GM21737 (cell line): ENCODE data around the gene ADCY5.

ENCODE experiments used
- ATAC-seq: cut with Tn5 transposase; IDR thresholded peaks from one replicate; pipeline ENCODE4 v1.9.1; 2021; ENCODE audit warnings: mild to moderate bottlenecking, moderate library complexity; ENCODE audit not compliant: unreplicated experiment

The ADCY5 gene

DNA sequence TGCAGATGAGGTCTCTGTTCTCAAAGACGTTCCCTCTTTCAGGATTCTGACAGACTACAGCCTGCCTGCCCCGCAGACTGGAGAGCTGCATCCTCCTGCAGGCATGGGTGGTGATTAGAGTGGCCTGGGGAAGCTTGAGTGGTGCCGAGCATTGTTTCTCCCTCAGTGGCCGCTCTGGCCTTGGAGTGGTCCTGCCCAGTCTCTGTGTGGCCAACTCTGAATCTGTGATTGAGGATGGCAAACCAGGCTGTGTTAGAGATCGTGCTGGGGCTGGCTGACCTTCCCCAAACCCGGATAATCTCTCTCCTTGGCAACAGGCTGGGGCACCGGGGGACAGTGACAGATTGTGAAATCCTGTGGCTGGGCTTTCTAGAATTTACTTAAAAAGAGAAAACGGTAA, 11.0 kb upstream of the ADCY5 start:
- ATAC-seq: no peak

DNA sequence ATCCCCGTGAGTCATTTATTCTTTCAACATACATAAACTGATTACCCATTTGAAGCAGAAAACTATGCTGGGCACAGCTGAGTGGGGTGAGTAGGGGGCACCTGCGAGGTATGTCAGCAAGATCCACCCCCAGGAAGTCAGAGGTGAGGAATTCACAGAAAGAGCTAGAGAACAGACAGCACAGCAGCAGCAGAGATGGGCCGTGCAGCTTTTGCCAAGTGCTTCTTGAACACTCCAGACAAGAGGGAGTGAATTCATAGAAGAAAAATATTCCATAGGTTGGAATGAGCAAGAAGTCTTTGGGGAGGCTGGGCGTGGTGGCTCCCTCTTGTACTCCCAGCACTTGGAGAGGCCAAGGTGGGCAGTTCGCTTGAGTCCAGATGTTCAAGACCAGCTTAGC, 9.4 kb upstream of the ADCY5 start:
- ATAC-seq: no peak

DNA sequence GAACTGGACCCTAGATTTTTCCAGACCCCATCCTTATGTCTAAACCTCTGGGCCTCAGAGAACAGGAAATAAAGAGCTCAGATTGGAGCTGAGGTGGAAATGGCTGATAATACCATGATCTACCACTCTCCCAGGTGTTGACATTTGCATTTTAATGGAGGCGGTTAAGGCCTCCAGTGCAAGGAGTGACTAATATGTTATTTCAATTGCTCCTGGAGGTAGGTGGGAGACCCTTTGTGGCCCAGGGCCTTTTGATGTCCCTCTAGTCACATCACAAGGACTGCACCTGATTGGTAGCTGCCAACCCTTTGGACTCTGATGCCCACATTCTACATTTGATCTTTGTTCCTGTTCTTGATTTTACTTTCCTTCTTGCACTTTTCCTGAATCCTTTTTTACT, 9.0 kb upstream of the ADCY5 start:
- no peak for ATAC-seq

- no peak for ATAC-seq
Measured at GRCh38 chr3:123453675-123454074, 4.8 kb upstream of the ADCY5 start.

- no peak for ATAC-seq
Measured at GRCh38 chr3:123451186-123451585, 2.3 kb upstream of the ADCY5 start.

DNA sequence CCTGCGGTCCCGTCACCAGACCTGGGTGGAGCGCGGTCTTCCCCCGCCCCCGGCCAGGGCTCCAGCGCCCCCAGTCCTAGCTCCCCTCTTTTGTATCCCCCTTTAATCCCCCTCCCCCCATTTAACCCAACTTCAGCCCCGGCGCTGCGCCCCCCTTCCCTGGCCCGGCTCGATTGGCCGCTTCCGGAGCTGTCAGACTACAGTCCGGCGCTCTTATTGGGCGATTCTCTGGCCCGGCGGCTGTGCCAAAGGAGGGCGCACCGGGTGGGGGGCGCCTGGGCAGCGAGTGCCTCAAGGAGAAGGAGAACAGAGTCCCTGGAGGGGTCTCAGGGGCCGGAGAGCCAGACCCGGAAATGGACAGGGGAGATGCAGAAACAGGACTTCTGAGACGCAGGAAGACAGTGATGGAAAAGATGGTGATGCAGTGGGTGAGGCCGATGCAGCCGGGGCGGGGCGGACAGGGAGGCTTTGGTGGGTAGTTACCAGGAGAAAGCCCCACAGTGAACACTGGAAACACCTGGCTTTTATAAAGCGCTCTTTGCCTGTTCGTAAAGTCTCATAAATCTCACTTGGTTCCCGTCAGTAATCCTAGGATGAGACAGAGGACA, 1.2 kb upstream of the ADCY5 start:
- no peak for ATAC-seq

- no peak for ATAC-seq
Measured at GRCh38 chr3:123449102-123449996, 459 bp upstream of the ADCY5 start.

- ATAC-seq: no peak
Measured at GRCh38 chr3:123447749-123448517, 957 bp downstream of the ADCY5 start.

DNA sequence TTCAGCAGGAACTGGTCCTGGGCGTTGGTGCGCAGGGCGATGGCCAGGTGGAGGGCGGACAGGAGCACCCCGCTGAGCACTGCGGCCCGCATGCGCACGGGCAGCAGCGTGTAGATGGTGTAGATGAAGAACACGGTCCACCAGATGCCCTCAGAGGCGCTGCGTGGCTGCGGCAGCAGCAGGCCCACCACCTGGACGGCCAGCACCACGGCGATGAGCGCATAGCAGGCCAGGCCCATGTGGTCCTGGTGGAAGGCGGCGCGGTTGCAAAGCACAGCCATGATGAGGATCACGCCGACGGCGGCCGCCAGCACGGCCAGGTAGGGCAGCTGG, 1.5 kb downstream of the ADCY5 start:
- ATAC-seq: no peak

GRCh38 chr3:123446610-123447109, 2.2 kb downstream of the ADCY5 start:
- ATAC-seq: no peak

- ATAC-seq: no peak
Measured at GRCh38 chr3:123446210-123446609, 2.7 kb downstream of the ADCY5 start.

GRCh38 chr3:123445702-123446101, 3.2 kb downstream of the ADCY5 start:
- ATAC-seq: no peak

- no peak for ATAC-seq
Measured at GRCh38 chr3:123444744-123445143, 4.1 kb downstream of the ADCY5 start.

DNA sequence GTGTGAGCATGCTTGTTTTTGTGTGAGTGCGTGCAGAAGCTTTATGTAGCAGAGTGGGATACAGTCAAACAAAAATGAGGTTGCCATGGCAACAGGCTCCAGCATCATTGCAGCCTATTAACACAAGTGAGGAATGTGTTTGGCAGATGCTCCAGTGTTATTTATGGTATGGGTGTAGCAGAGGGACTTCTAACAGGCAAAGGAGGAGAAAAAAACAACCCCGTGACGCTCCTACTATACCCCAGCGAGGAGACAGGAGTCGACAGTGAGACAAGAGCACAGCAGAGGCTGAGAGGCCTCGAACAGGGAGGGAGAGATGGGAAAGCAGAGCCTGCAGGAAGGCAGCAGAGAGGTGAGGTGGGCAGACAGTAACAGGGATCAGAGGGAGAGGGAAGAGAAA, 4.9 kb downstream of the ADCY5 start:
- ATAC-seq: no peak

GRCh38 chr3:123442908-123443307, 6.0 kb downstream of the ADCY5 start:
- no peak for ATAC-seq

GRCh38 chr3:123442125-123442524, 6.8 kb downstream of the ADCY5 start:
- ATAC-seq: no peak

GRCh38 chr3:123439806-123440580, 8.9 kb downstream of the ADCY5 start:
- ATAC-seq: no peak

DNA sequence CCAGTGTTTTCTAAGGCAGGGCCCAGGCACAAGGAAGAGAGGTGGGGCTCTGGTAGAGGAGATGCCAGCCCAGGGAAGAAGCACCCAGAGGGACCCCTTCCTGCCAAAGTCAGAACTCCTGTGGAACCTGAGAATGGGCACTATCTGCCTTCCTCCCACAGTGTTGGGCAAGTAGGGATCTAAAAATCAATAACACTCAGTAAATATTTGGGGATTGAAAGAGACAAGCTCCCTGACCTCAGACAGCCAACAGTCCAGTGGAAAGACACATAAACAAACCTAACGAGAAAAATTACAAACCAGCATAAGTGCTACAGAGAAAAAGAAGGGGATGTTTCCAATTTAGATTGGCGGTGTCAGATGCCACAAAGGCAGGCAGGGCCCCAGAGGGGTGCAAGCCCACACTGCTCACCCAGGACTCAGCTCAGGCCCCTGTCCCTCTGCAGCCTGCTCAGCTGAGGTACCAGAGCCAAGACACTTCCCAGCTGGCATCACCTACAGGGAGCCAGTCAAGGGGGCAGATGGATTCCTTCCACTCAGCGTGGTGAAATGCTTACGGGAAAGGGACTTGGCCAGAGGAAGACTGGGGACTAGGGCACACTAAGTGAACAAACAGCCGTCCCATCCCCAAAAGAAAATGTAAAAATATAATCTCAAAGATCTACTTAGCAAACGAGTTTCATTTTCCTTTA, 15.9 kb downstream of the ADCY5 start:
- no peak for ATAC-seq

- ATAC-seq: no peak
Measured at GRCh38 chr3:123431658-123432324, 17.1 kb downstream of the ADCY5 start.
